Stomach smooth muscle (tissue), 2 donors: ENCODE results near the gene KRTAP19-2.
"Not testable (repeated sequence)": the region's sequence is repeated elsewhere in the genome, so short reads cannot be mapped to it uniquely, and the experiment has no call there.

Experiments
- H3K27ac ChIP-seq: one replicate; pipeline ENCODE4 v1.7.0; 2013; ENCODE audit warnings: mild to moderate bottlenecking, low read length, inconsistent platforms
- H3K27me3 ChIP-seq, 2 donors: one replicate each; pipeline ENCODE4 v1.7.0; 2013; ENCODE audit warnings: low read length in 2 of 2; ENCODE audit not compliant: insufficient read depth in 2 of 2, control insufficient read depth in 1 of 2
- H3K36me3 ChIP-seq, 2 donors: one replicate each; pipeline ENCODE4 v1.7.0; 2013; ENCODE audit warnings: low read length in 2 of 2; ENCODE audit not compliant: control insufficient read depth in 2 of 2, insufficient read depth in 2 of 2
- H3K4me1 ChIP-seq: one replicate; pipeline ENCODE4 v1.7.0; 2013; ENCODE audit warnings: low read length; ENCODE audit not compliant: control insufficient read depth, insufficient read depth
- H3K4me3 ChIP-seq, 2 donors: one replicate each; pipeline ENCODE4 v1.7.0; 2013; ENCODE audit warnings: low read length in 2 of 2
- H3K9ac ChIP-seq, 2 donors: one replicate each; pipeline ENCODE4 v1.7.0; 2013; ENCODE audit warnings: low read length in 2 of 2, mild to moderate bottlenecking in 1 of 2
- H3K9me3 ChIP-seq, 2 donors: one replicate each; pipeline ENCODE4 v1.7.0; 2013; ENCODE audit warnings: low read length in 2 of 2; ENCODE audit not compliant: control insufficient read depth in 2 of 2
- donor health status: healthy.
- donor health status: Pancreatic carcinoma.

The KRTAP19-2 gene, protein sequence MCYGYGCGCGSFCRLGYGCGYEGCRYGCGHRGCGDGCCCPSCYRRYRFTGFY

DNA sequence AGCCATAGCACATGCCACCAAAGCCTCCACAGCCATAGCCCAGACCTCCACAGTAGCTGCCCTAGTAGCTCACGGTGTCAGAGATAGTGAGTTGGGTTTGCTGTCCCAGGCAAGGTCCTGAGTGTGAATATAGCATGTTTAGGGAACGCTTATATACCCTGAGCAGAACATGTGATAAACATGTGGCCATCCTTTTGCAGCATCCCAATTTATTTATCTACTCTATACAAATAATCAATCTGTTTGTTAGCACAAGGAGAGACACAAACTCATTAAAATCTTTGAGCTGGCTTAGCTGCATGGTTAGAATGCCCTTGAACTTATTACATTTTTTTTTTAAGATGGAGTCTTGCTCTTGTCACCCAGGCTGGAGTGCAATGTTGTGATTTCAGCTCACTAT lies at the start of gene KRTAP19-2:
TSS of gene KRTAP19-2 (minus strand) at position 101 of the 400 bp plus-strand sequence. CDS start at position 13, 88 bp downstream.
- H3K9ac ChIP-seq: no peak within 1 kb of the TSS

DNA sequence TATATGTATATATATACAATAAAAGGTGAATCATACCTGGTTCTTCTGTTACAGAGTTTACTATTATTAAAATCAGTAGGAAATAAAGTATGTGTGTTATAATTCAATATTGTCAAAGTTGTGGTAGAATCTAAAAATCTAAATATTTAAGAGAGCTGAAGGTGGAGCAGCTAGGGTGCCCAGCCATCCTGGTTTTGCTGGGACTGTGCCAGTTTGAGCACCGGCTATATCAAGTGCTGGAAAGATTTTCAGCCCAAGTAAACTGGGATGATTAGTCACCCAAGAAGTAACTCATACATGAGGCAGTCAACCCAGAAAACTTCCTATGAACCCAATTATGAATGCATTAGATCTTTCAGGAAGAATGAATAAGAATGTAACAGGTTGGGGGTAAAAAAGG lies 31.6 kb upstream of the KRTAP19-2 start:
- H3K36me3 ChIP-seq: no peaks in the 10 kb centered on the region
- H3K4me3 ChIP-seq: no peak overlapping the region
- no peaks in the 10 kb centered on the region for H3K4me1 ChIP-seq
- H3K9me3 ChIP-seq: no peaks in the 10 kb centered on the region
- no peak overlapping the region for H3K9ac ChIP-seq
- no peaks in the 10 kb centered on the region for H3K27me3 ChIP-seq
- H3K27ac ChIP-seq: no peak overlapping the region

More for the DNA sequence above, at the start of gene KRTAP19-2:
- Histone ChIP-seq H3K9me3 (no peaks in the 10 kb centered on the region), H3K27ac (no peak within 1 kb of the TSS), H3K27me3 (no peaks in the 10 kb centered on the region), H3K4me1 (no peaks in the 10 kb centered on the region), H3K36me3 (no peaks in the 10 kb centered on the region), H3K4me3 (no peak within 1 kb of the TSS)

DNA sequence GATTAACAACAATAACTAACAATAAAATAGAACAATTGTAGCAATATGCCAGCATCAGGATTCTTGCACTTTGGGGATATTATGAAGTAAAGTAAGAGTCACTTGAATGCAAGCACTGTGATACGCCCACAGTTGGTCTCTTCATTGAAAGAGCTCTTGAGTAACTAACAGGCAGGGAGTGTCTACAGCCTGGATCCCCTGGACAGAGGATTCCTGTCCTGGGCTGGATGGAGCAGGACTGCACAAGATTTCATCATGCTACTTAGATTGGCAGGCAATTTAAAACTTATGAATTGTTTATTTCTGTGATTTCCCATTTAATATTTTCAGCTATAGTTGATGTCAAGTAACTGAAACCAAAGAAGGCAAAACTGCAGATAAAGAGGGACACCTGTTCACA lies 28.4 kb upstream of the KRTAP19-2 start:
- Histone ChIP-seq H3K9ac (no peak overlapping the region), H3K36me3 (no peaks in the 10 kb centered on the region), H3K27me3 (no peaks in the 10 kb centered on the region), H3K9me3 (no peaks in the 10 kb centered on the region), H3K4me1 (no peaks in the 10 kb centered on the region), H3K4me3 (no peak overlapping the region), H3K27ac (no peak overlapping the region)

DNA sequence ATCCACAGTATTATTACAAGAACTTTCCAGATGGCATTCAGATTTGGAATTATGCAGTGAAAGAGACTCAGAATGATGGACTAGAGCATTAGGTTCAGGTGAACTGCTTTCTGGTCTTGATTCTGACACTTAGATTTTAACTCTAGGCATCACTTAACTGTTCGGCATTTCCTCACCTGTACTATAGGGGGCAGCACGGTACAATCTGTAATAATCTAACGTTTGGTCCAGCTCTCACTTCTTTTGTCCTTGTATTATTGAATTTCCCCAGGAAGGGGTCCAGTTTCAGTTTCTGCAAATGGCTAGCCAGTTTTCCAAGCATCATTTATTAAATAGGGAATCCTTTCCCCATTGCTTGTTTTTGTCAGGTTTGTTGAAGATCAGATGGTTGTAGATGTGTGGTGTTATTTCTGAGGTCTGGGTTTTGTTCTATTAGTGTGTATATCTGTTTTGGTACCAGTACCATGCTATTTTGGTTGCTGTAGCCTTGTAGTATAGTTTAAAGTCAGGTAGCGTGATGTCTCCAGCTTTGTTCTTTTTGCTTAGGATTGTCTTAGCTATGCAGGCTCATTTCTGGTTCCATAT lies 18.5 kb upstream of the KRTAP19-2 start:
- H3K9ac ChIP-seq, H3K4me1 ChIP-seq, H3K4me3 ChIP-seq, H3K36me3 ChIP-seq, H3K9me3 ChIP-seq, H3K27me3 ChIP-seq, H3K27ac ChIP-seq: not testable (repeated sequence)

DNA sequence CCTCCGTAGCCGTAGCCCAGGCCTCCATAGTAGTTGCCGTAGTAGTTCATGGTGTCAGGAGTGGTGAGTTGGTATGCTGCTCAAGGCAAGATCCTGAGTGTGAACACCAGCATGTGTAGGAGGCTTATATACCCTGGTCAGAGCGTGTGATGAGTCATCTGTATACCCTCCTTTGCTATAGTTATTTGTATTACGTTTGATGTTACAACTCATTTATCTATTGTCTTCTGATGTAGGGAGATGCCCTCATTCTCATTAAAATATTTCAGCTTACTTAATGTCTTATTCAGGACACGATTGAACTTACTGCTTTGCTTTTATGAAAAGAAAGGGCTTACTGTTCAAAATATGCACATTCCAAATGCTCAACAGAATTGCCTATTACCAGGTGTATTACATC lies 14.8 kb upstream of the KRTAP19-2 start, which contains the start of gene KRTAP19-5:
TSS of gene KRTAP19-5 (minus strand) at position 101 of the 400 bp plus-strand sequence. CDS start at position 50, 51 bp downstream.
- peaks cover 0 to 4% of the 10 kb centered on the region in 2 donors for H3K9me3 ChIP-seq
- no peaks in the 10 kb centered on the region for H3K27me3 ChIP-seq
- H3K4me3 ChIP-seq: no peak within 1 kb of the TSS
- H3K9ac ChIP-seq: no peak within 1 kb of the TSS
- no peak within 1 kb of the TSS for H3K27ac ChIP-seq
- no peaks in the 10 kb centered on the region for H3K4me1 ChIP-seq
- no peaks in the 10 kb centered on the region for H3K36me3 ChIP-seq

DNA sequence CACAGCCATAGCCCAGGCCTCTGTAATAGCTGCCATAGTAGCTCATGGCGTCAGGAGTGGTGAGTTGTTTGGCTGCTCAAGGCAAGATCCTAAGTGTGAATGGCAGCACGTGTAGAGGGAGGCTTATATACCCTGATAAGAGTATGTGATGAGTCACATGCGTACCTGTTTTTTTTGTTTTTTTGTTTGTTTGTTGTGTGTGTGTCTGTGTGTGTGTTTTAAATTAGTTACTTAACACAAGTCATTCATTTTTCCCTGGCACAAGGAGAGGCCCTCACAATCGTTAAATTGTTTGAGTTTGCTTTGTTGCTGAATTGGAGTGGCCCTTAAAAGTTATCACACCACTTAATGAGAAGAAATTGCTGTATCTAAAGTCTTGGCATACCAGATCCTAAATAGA lies 9.8 kb upstream of the KRTAP19-2 start, which contains the start of gene KRTAP19-4:
TSS of gene KRTAP19-4 (minus strand) at position 101 of the 400 bp plus-strand sequence. CDS start at position 46, 55 bp downstream.
- Histone ChIP-seq H3K9ac (no peak within 1 kb of the TSS), H3K27ac (no peak within 1 kb of the TSS), H3K27me3 (no peaks in the 10 kb centered on the region), H3K36me3 (no peaks in the 10 kb centered on the region), H3K9me3 (peaks cover 0 to 4% of the 10 kb centered on the region in 2 donors), H3K4me3 (no peak within 1 kb of the TSS), H3K4me1 (no peaks in the 10 kb centered on the region)

DNA sequence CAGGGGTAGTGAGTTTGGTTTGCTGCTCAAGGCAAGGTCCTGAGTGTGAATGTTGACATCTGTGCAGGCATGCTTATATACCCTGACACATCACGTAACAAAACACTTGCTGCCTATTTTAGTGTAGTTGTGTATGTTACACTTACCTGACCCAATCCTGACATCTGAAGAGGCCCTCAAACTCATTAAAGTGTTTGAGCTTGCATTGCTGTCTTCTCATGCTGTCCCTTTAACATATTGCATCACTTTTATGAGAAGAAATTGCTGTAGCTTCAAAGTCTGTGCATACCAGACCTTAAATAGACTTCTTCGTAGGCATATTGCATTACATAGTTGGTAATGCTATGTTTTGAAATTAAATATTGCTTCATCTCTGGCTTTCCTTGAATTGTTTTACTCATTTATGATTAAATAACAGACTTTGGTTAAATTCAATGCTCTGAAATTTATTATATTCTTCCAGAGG lies 4.8 kb upstream of the KRTAP19-2 start, which contains the start of gene KRTAP19-3:
TSS of gene KRTAP19-3 (minus strand) at position 51 of the 466 bp plus-strand sequence. CDS start 56 bp downstream, outside the sequence.
- Histone ChIP-seq H3K4me1 (no peaks in the 10 kb centered on the region), H3K9ac (no peak within 1 kb of the TSS), H3K9me3 (no peaks in the 10 kb centered on the region), H3K27me3 (no peaks in the 10 kb centered on the region), H3K36me3 (no peaks in the 10 kb centered on the region), H3K4me3 (no peak within 1 kb of the TSS), H3K27ac (no peak within 1 kb of the TSS)

DNA sequence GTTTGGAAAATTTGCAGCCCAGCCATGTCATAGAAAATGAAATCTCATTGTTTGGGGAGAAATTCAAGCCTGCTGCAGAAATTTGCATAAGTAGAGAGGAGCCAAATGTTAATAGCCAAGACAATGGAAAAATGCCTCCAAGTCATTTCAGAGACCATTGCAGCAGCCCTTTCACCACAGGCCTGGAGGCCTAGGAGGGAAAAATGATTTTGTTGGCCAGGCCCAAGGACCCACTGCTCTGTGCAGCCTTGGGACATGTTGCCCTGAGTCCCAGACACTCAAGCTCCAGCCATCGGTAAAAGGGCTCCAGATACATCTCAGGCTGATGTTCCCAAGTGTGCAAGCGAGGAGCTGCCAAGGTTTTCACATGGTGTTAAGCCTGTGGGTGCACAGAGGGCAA lies 1.1 kb downstream of the KRTAP19-2 start:
- no peak overlapping the region for H3K4me3 ChIP-seq
- H3K27me3 ChIP-seq: no peaks in the 10 kb centered on the region
- no peaks in the 10 kb centered on the region for H3K4me1 ChIP-seq
- no peaks in the 10 kb centered on the region for H3K9me3 ChIP-seq
- H3K9ac ChIP-seq: no peak overlapping the region
- H3K36me3 ChIP-seq: no peaks in the 10 kb centered on the region
- H3K27ac ChIP-seq: no peak overlapping the region

DNA sequence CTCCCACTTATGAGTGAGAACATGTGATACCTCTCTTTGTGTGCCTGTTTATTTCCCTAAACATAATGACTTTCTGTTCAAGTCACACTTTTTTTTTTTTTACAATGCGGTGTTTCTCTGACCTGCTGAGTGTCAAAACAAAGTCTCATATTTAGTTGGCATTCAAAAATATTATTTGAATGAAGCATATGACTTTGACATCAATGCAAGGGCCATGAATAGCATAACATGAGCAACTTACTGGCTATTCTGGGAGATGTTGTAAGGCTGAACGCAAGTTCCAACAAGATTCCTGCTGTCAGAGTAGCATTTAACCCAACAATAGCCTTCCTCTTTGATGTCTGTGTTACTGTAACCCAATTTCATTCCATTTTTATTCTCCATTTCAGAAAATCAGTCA lies 5.1 kb downstream of the KRTAP19-2 start:
- H3K36me3 ChIP-seq: no peaks in the 10 kb centered on the region
- no peaks in the 10 kb centered on the region for H3K9me3 ChIP-seq
- H3K9ac ChIP-seq: no peak overlapping the region
- H3K27me3 ChIP-seq: no peaks in the 10 kb centered on the region
- no peak overlapping the region for H3K4me3 ChIP-seq
- H3K4me1 ChIP-seq: no peaks in the 10 kb centered on the region
- no peak overlapping the region for H3K27ac ChIP-seq

DNA sequence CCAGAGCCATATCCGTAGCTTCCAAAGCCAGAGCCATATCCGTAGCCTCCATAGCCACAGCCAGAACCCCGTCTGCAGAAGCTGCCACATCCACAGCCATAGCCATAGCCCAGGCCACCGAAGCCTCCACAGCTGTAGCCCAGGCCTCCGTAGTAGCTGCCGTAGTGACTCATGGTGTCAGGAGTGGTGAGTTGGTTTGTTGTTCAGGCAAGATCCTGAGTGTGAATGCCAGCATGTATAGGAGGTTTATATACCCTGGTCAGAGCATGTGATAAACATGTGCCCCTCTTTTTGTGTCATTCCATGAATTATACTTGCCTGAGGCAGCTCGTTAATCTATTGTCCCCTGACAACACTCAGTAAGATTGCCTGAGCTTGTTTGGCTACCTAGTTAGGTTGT lies 7.1 kb downstream of the KRTAP19-2 start, which contains the start of gene KRTAP19-1:
TSS of gene KRTAP19-1 (minus strand) at position 223 of the 400 bp plus-strand sequence. CDS start at position 173, 50 bp downstream.
- H3K4me3 ChIP-seq: no peak within 1 kb of the TSS
- no peak within 1 kb of the TSS for H3K9ac ChIP-seq
- no peaks in the 10 kb centered on the region for H3K36me3 ChIP-seq
- no peaks in the 10 kb centered on the region for H3K4me1 ChIP-seq
- H3K9me3 ChIP-seq: no peaks in the 10 kb centered on the region
- no peak within 1 kb of the TSS for H3K27ac ChIP-seq
- H3K27me3 ChIP-seq: no peaks in the 10 kb centered on the region

DNA sequence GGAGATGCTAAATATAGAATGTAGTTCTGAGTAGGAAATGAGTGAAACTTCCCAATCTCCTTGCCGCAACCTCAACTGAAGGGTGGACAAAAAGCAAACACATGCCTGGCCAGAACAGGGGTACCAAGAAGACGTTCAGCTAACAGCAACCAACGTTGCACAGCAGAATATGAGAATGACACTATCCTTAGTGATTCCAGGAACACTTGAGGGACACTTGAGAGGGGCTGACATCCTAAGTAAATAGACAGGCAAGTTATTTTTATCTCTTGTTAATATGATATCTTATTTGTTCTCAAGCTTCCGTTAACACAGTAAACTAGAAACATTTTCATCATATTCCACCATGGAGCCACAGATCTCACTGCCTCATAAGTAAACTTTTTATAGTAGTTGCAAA lies 8.0 kb downstream of the KRTAP19-2 start:
- Histone ChIP-seq H3K27ac (no peak overlapping the region), H3K9ac (no peak overlapping the region), H3K9me3 (no peaks in the 10 kb centered on the region), H3K36me3 (no peaks in the 10 kb centered on the region), H3K27me3 (no peaks in the 10 kb centered on the region), H3K4me1 (no peaks in the 10 kb centered on the region), H3K4me3 (no peak overlapping the region)
